Calu3 (cell line): ENCODE results near the gene MRPS18C. TPM values are rescaled to one million over a fixed set of nuclear protein-coding genes. Genes with fewer than 3 reads are reported as not detected.

ENCODE experiments used
- BruUV-seq: library from RNA; stranded (reverse); fragments of 400-500 nt; replicated peaks from 2 replicates; lab custom pipeline; 2021; lab: Mats Ljungman, UMichigan
- CTCF ChIA-PET: fragments of 300-600 bp; sonication (Branson Sonifier 250); formaldehyde crosslinking; loops from one replicate; lab custom pipeline; 2022; ENCODE audit warnings: antibody characterized with exemption; lab: Charles Lee
- DNase-seq: peaks from one replicate; pipeline ENCODE4 v3.0.0; 2022
- H3K27ac Mint-ChIP-seq: one replicate; pipeline ENCODE4 v1.8.0; 2022; ENCODE audit warnings: mixed read lengths; ENCODE audit not compliant: unreplicated experiment
- H3K27me3 Mint-ChIP-seq: one replicate; pipeline ENCODE4 v1.8.0; 2022; ENCODE audit warnings: mixed read lengths; ENCODE audit not compliant: unreplicated experiment
- H3K36me3 Mint-ChIP-seq: one replicate; pipeline ENCODE4 v1.8.0; 2022; ENCODE audit warnings: mild to moderate bottlenecking, moderate library complexity, mixed read lengths; ENCODE audit not compliant: insufficient read depth, unreplicated experiment
- H3K4me1 Mint-ChIP-seq: one replicate; pipeline ENCODE4 v1.8.0; 2022; ENCODE audit warnings: mild to moderate bottlenecking, low read depth, mixed read lengths; ENCODE audit not compliant: unreplicated experiment
- H3K4me3 Mint-ChIP-seq: one replicate; pipeline ENCODE4 v1.8.0; 2022; ENCODE audit warnings: mild to moderate bottlenecking, low read depth, moderate library complexity, mixed read lengths; ENCODE audit not compliant: unreplicated experiment
- H3K9me3 Mint-ChIP-seq: one replicate; pipeline ENCODE4 v1.8.0; 2022; ENCODE audit warnings: low read depth, mixed read lengths; ENCODE audit not compliant: unreplicated experiment
- CTCF ChIP-seq: fragments of 200-600 bp; IDR thresholded peaks from one replicate; pipeline ENCODE4 v1.8.0; 2022; ENCODE audit warnings: antibody characterized with exemption; ENCODE audit not compliant: unreplicated experiment
- intact Hi-C: fragments of 100-400 bp; cut with micrococcal nuclease; formaldehyde crosslinking; loops from one replicate; pipeline ENCODE4 v1.10.0; 2022; ENCODE audit not compliant: unreplicated experiment
- total RNA-seq: library from RNA; stranded (reverse); gene quantifications from 2 replicates; pipeline ENCODE4 v1.2.3, GENCODE V29; 2022

The MRPS18C gene
- total RNA-seq, 1 experiment from 2014 or later = 39.0 TPM

- BruUV-seq = no TSS peak
- intact Hi-C loops = no loop called here
- DNase-seq = no peak
- no peak for TF ChIP-seq CTCF
- Mint-ChIP-seq H3K9me3 (no peaks in the 10 kb centered on the region), H3K27me3 (no peaks in the 10 kb centered on the region), H3K36me3 (no peaks in the 10 kb centered on the region), H3K27ac (no peak overlapping the region), H3K4me3 (no peak overlapping the region), H3K4me1 (no peaks in the 10 kb centered on the region)
- CTCF ChIA-PET = no interaction called here
Observed at GRCh38 chr4:83440148-83440814, 15.6 kb upstream of the MRPS18C start.

- CTCF ChIA-PET = no interaction called here
- Mint-ChIP-seq H3K27ac (no peak overlapping the region), H3K4me1 (no peaks in the 10 kb centered on the region), H3K4me3 (no peak overlapping the region), H3K36me3 (no peaks in the 10 kb centered on the region), H3K9me3 (no peaks in the 10 kb centered on the region), H3K27me3 (no peaks in the 10 kb centered on the region)
- intact Hi-C loops = no loop called here
- no peak for DNase-seq
- no peak for TF ChIP-seq CTCF
- BruUV-seq = no TSS peak
Observed at GRCh38 chr4:83440899-83441298, 15.0 kb upstream of the MRPS18C start.

- no peak for DNase-seq
- intact Hi-C loops = no loop called here
- no peaks in the 10 kb centered on the region for H3K36me3 Mint-ChIP-seq
- BruUV-seq = no TSS peak
- CTCF ChIA-PET = no interaction called here
- H3K4me1 Mint-ChIP-seq = no peaks in the 10 kb centered on the region
- H3K27me3 Mint-ChIP-seq = no peaks in the 10 kb centered on the region
- no peak overlapping the region for H3K4me3 Mint-ChIP-seq
- no peaks in the 10 kb centered on the region for H3K9me3 Mint-ChIP-seq
- TF ChIP-seq CTCF = no peak
- H3K27ac Mint-ChIP-seq = no peak overlapping the region
Observed at GRCh38 chr4:83449009-83449408, 6.8 kb upstream of the MRPS18C start.

GRCh38 chr4:83454686-83455085 is 1.2 kb upstream of the MRPS18C start:
- H3K27me3 Mint-ChIP-seq = no peaks in the 10 kb centered on the region
- peak overlapping the region; percentile 93 for H3K4me3 Mint-ChIP-seq
- no peak for DNase-seq
- CTCF ChIA-PET = interaction anchor here (1.5 kb wide), 1 partner anchor 92 kb away, joined by 4 read pairs; no protein-coding TSS in a partner anchor
- H3K9me3 Mint-ChIP-seq = no peaks in the 10 kb centered on the region
- intact Hi-C loops = loop anchor here (5.0 kb wide), 1 partner anchor 92 kb away; no protein-coding TSS in a partner anchor
- peaks cover 20% of the 10 kb centered on the region for H3K36me3 Mint-ChIP-seq
- BruUV-seq = no TSS peak
- no peaks in the 10 kb centered on the region for H3K4me1 Mint-ChIP-seq
- no peak for TF ChIP-seq CTCF
- peak overlapping the region; percentile 98 for H3K27ac Mint-ChIP-seq
